ENCODE data around the gene LMX1A.

GRCh38 chr1:165355139-165355976 is 1.2 kb downstream of the LMX1A start:
- TF ChIP-seq, protein P1, sequence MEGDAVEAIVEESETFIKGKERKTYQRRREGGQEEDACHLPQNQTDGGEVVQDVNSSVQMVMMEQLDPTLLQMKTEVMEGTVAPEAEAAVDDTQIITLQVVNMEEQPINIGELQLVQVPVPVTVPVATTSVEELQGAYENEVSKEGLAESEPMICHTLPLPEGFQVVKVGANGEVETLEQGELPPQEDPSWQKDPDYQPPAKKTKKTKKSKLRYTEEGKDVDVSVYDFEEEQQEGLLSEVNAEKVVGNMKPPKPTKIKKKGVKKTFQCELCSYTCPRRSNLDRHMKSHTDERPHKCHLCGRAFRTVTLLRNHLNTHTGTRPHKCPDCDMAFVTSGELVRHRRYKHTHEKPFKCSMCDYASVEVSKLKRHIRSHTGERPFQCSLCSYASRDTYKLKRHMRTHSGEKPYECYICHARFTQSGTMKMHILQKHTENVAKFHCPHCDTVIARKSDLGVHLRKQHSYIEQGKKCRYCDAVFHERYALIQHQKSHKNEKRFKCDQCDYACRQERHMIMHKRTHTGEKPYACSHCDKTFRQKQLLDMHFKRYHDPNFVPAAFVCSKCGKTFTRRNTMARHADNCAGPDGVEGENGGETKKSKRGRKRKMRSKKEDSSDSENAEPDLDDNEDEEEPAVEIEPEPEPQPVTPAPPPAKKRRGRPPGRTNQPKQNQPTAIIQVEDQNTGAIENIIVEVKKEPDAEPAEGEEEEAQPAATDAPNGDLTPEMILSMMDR (IDR thresholded peaks at IDR 0.05), result no peak
- no peak for TF ChIP-seq REST (IDR thresholded peaks at IDR 0.05)
- TF ChIP-seq POLR2A (IDR thresholded peaks at IDR 0.05; ENCODE audit: low read length), result no peak

Data from A549 (cell line).